Colonic mucosa (tissue), 4 donors: ENCODE data around the gene CRTC3. TPM values are rescaled to one million over a fixed set of nuclear protein-coding genes. Genes with fewer than 3 reads are reported as not detected.
A peak's percentile ranks its signal among the peaks of the same experiment; 100 is the strongest.

Experiments used
- DNase-seq: peaks from one replicate; pipeline ENCODE4 v3.0.0-alpha.2; 2020
- H3K27ac ChIP-seq: fragments of 200-600 bp; one replicate; pipeline ENCODE4 v1.8.0; 2021
- H3K27me3 ChIP-seq: fragments of 200-600 bp; one replicate; pipeline ENCODE4 v1.8.0; 2021
- H3K36me3 ChIP-seq: fragments of 200-600 bp; one replicate; pipeline ENCODE4 v1.8.0; 2021
- H3K4me1 ChIP-seq: fragments of 200-600 bp; one replicate; pipeline ENCODE4 v1.8.0; 2021; ENCODE audit warnings: mild to moderate bottlenecking
- H3K4me3 ChIP-seq: fragments of 200-600 bp; one replicate; pipeline ENCODE4 v1.8.0; 2021
- H3K9ac ChIP-seq, 2 donors: one replicate each; pipeline ENCODE4 v1.7.0; 2013; ENCODE audit warnings: control low read depth in 2 of 2, low read depth in 2 of 2, low read length in 2 of 2
- H3K9me3 ChIP-seq: fragments of 200-600 bp; one replicate; pipeline ENCODE4 v1.8.0; 2021
- CTCF ChIP-seq: fragments of 200-600 bp; IDR thresholded peaks from one replicate; pipeline ENCODE4 v1.8.0; 2022; ENCODE audit warnings: antibody characterized with exemption, mild to moderate bottlenecking
- intact Hi-C: fragments of 100-400 bp; cut with DNase I; formaldehyde crosslinking; loops from one replicate; pipeline ENCODE4 v1.14.1; 2022
- total RNA-seq, 2 donors: library from RNA; stranded (reverse); fragmentation: NEBNext Ultra II Directional in 1 of 2; extraction: Animal tissue kit (Norgen Biotek cat#: 25700) in 1 of 2; gene quantifications; one replicate each; pipeline ENCODE4 v1.2.1, GENCODE V29; 2021
- donor health status: healthy.
- donor health status: DM: no; HTN: no; CAD: no.
- donor health status: DM: no; HTN: no; CAD: no.

Gene CRTC3
- total RNA-seq, 2 donors from 2014 or later, result 16.1 to 24.2 TPM

GRCh38 chr15:90564051-90564450 lies 34.3 kb downstream of the CRTC3 start:
- no peak overlapping the region for H3K9ac ChIP-seq

GRCh38 chr15:90564590-90564989 lies 34.9 kb downstream of the CRTC3 start:
- Histone ChIP-seq H3K4me1 (peaks cover 20% of the 10 kb centered on the region), H3K27ac (peak overlapping the region; percentile 48), H3K9ac (no peak overlapping the region), H3K4me3 (no peak overlapping the region), H3K36me3 (no peaks in the 10 kb centered on the region), H3K9me3 (no peaks in the 10 kb centered on the region), H3K27me3 (no peaks in the 10 kb centered on the region)
- intact Hi-C loops, result no loop called here
- no peak for DNase-seq
- no peak for TF ChIP-seq CTCF

More at GRCh38 chr15:90564051-90564450, 34.3 kb downstream of the CRTC3 start:
- intact Hi-C loops, result no loop called here
- H3K36me3 ChIP-seq, result no peaks in the 10 kb centered on the region
- H3K9me3 ChIP-seq, result no peaks in the 10 kb centered on the region
- H3K4me3 ChIP-seq, result no peak overlapping the region
- H3K27ac ChIP-seq, result peak overlapping the region; percentile 48
- TF ChIP-seq CTCF, result no peak
- peaks cover 20% of the 10 kb centered on the region for H3K4me1 ChIP-seq
- no peak for DNase-seq
- H3K27me3 ChIP-seq, result no peaks in the 10 kb centered on the region

GRCh38 chr15:90565866-90566265 lies 36.1 kb downstream of the CRTC3 start:
- no peaks in the 10 kb centered on the region for H3K36me3 ChIP-seq
- no peak overlapping the region for H3K27ac ChIP-seq
- intact Hi-C loops, result no loop called here
- no peak overlapping the region for H3K9ac ChIP-seq
- H3K9me3 ChIP-seq, result no peaks in the 10 kb centered on the region
- H3K27me3 ChIP-seq, result no peaks in the 10 kb centered on the region
- DNase-seq, result no peak
- H3K4me3 ChIP-seq, result no peak overlapping the region
- peaks cover 20% of the 10 kb centered on the region for H3K4me1 ChIP-seq
- no peak for TF ChIP-seq CTCF

- Histone ChIP-seq H3K27me3 (no peaks in the 10 kb centered on the region), H3K4me1 (no peaks in the 10 kb centered on the region), H3K4me3 (no peak overlapping the region), H3K9me3 (no peaks in the 10 kb centered on the region), H3K36me3 (no peaks in the 10 kb centered on the region), H3K27ac (peak overlapping the region; percentile 21), H3K9ac (no peak overlapping the region)
- intact Hi-C loops, result no loop called here
- DNase-seq, result no peak
- TF ChIP-seq CTCF, result no peak
Measured at GRCh38 chr15:90570643-90571042, 40.9 kb downstream of the CRTC3 start.

- Histone ChIP-seq H3K9ac (no peak overlapping the region), H3K36me3 (no peaks in the 10 kb centered on the region), H3K4me1 (no peaks in the 10 kb centered on the region), H3K27me3 (no peaks in the 10 kb centered on the region), H3K9me3 (no peaks in the 10 kb centered on the region), H3K27ac (peak overlapping the region; percentile 21), H3K4me3 (no peak overlapping the region)
- peak; percentile 85 for DNase-seq
- intact Hi-C loops, result no loop called here
- TF ChIP-seq CTCF, result no peak
Measured at GRCh38 chr15:90571063-90571541, 41.4 kb downstream of the CRTC3 start.
